GM06990 (cell line): ENCODE data around the gene FAM200B.

Experiments
- DNase-seq: peaks from one replicate; pipeline ENCODE4 v3.0.0-alpha.2; 2011; ENCODE audit not compliant: insufficient read length; ENCODE audit errors: extremely low read depth
- H3K27me3 ChIP-seq: replicated peaks from 2 replicates; pipeline ENCODE4 v1.6.0; 2011; ENCODE audit warnings: low read length; ENCODE audit not compliant: control insufficient read depth, insufficient read depth
- H3K36me3 ChIP-seq: 2 replicates; pipeline ENCODE4 v1.5.1; 2011; ENCODE audit warnings: low read length; ENCODE audit not compliant: control insufficient read depth, insufficient read depth
- H3K4me3 ChIP-seq: replicated peaks from 2 replicates; pipeline ENCODE4 v1.5.1; 2011; ENCODE audit warnings: low read depth, mild to moderate bottlenecking, control low read depth, low read length
- CTCF ChIP-seq: IDR thresholded peaks from 2 replicates; pipeline ENCODE4 v1.5.1; 2011; ENCODE audit warnings: low read length, control low read depth, mild to moderate bottlenecking, inconsistent platforms; ENCODE audit not compliant: insufficient read depth, poor library complexity, severe bottlenecking

Gene FAM200B

GRCh38 chr4:15716115-15716514 is 34.5 kb downstream of the FAM200B start:
- DNase-seq: no peak
- no peaks in the 10 kb centered on the region; the same call in 1 of the 2 replicates for H3K27me3 ChIP-seq
- TF ChIP-seq CTCF: no peak
- no peak overlapping the region for H3K4me3 ChIP-seq
- no peaks in the 10 kb centered on the region for H3K36me3 ChIP-seq

GRCh38 chr4:15717086-15717485 is 35.5 kb downstream of the FAM200B start:
- no peak for DNase-seq
- no peak overlapping the region for H3K4me3 ChIP-seq
- no peak for TF ChIP-seq CTCF

GRCh38 chr4:15717657-15718416 is 36.2 kb downstream of the FAM200B start:
- DNase-seq: no peak
- Histone ChIP-seq H3K4me3 (no peak overlapping the region), H3K27me3 (no peaks in the 10 kb centered on the region; the same call in 1 of the 2 replicates), H3K36me3 (no peaks in the 10 kb centered on the region)
- no peak for TF ChIP-seq CTCF

More at GRCh38 chr4:15717086-15717485, 35.5 kb downstream of the FAM200B start:
- no peaks in the 10 kb centered on the region for H3K36me3 ChIP-seq
- no peaks in the 10 kb centered on the region; the same call in 1 of the 2 replicates for H3K27me3 ChIP-seq

GRCh38 chr4:15718465-15718864 is 36.8 kb downstream of the FAM200B start:
- no peaks in the 10 kb centered on the region; the same call in 1 of the 2 replicates for H3K27me3 ChIP-seq
- no peaks in the 10 kb centered on the region for H3K36me3 ChIP-seq
- no peak overlapping the region for H3K4me3 ChIP-seq
- DNase-seq: no peak
- no peak for TF ChIP-seq CTCF

- TF ChIP-seq CTCF: no peak
- no peaks in the 10 kb centered on the region for H3K36me3 ChIP-seq
- DNase-seq: no peak
- H3K27me3 ChIP-seq: no peaks in the 10 kb centered on the region; the same call in 1 of the 2 replicates
- H3K4me3 ChIP-seq: no peak overlapping the region
Measured at GRCh38 chr4:15718959-15719358, 37.3 kb downstream of the FAM200B start.

- Histone ChIP-seq H3K27me3 (no peaks in the 10 kb centered on the region; the same call in 1 of the 2 replicates), H3K36me3 (no peaks in the 10 kb centered on the region), H3K4me3 (no peak overlapping the region)
- no peak for DNase-seq
- TF ChIP-seq CTCF: no peak
Measured at GRCh38 chr4:15719506-15719905, 37.9 kb downstream of the FAM200B start.
